Neural cell (in vitro differentiated cells): ENCODE results near the gene ZNF362. TPM values are rescaled to one million over a fixed set of nuclear protein-coding genes. Genes with fewer than 3 reads are reported as not detected.

ENCODE experiments used
- H2AFZ ChIP-seq: fragments of 200-600, 300-800 bp; sonication (generic), shearing (Covaris generic); 2 replicates; pipeline ENCODE4 v1.6.0; 2014; ENCODE audit warnings: low read depth, mild to moderate bottlenecking, antibody characterized with exemption, low read length, moderate library complexity
- H3F3A ChIP-seq: fragments of 200-600 bp; shearing (Covaris generic); 2 replicates; pipeline ENCODE4 v1.6.1; 2016; ENCODE audit warnings: mild to moderate bottlenecking, moderate library complexity, mixed read lengths, antibody characterized with exemption, low read length; ENCODE audit not compliant: insufficient read depth, poor library complexity, severe bottlenecking
- H3K27ac ChIP-seq: fragments of 200-600, 300-800 bp; sonication (generic), shearing (Covaris generic); 2 replicates; pipeline ENCODE4 v1.5.1; 2014; ENCODE audit warnings: mild to moderate bottlenecking, low read length, moderate library complexity
- H3K27me3 ChIP-seq: fragments of 300-800, 200-600 bp; sonication (generic), shearing (Covaris generic); 2 replicates; pipeline ENCODE4 v1.6.0; 2014; ENCODE audit warnings: mild to moderate bottlenecking, low read depth, low read length, moderate library complexity; ENCODE audit not compliant: insufficient read depth
- H3K36me3 ChIP-seq: fragments of 300-800, 200-600 bp; sonication (generic), shearing (Covaris generic); 2 replicates; pipeline ENCODE4 v1.5.1; 2014; ENCODE audit warnings: mild to moderate bottlenecking, antibody characterized with exemption, low read length, moderate library complexity; ENCODE audit not compliant: insufficient read depth
- H3K4me2 ChIP-seq: fragments of 300-800, 200-600 bp; sonication (generic), shearing (Covaris generic); 2 replicates; pipeline ENCODE4 v1.6.0; 2014; ENCODE audit warnings: mild to moderate bottlenecking, low read length
- H3K4me3 ChIP-seq: fragments of 300-800, 200-600 bp; sonication (generic), shearing (Covaris generic); 2 replicates; pipeline ENCODE4 v1.5.1; 2014; ENCODE audit warnings: mild to moderate bottlenecking, low read length, moderate library complexity
- H3K79me2 ChIP-seq: fragments of 200-600 bp; shearing (Covaris generic); replicated peaks from 2 replicates; pipeline ENCODE4 v1.6.0; 2014; ENCODE audit warnings: mild to moderate bottlenecking, low read length, moderate library complexity; ENCODE audit not compliant: insufficient read depth
- H3K9ac ChIP-seq: fragments of 300-800, 200-600 bp; sonication (generic), shearing (Covaris generic); 2 replicates; pipeline ENCODE4 v1.6.1; 2016; ENCODE audit warnings: mild to moderate bottlenecking, low read length, mixed read lengths
- H3K9me2 ChIP-seq: fragments of 200-600 bp; shearing (Covaris generic); 2 replicates; pipeline ENCODE4 v1.6.1; 2016; ENCODE audit warnings: mild to moderate bottlenecking, low read length, mixed read lengths; ENCODE audit not compliant: insufficient read depth
- H3K9me3 ChIP-seq: fragments of 200-600, 300-800 bp; sonication (generic), shearing (Covaris generic); 2 replicates; pipeline ENCODE4 v1.6.1; 2016; ENCODE audit warnings: mild to moderate bottlenecking, mixed run types, low read length, moderate library complexity, mixed read lengths
- H4K20me1 ChIP-seq: fragments of 200-600 bp; shearing (Covaris generic); 2 replicates; pipeline ENCODE4 v1.6.1; 2016; ENCODE audit warnings: mild to moderate bottlenecking, mixed run types; ENCODE audit not compliant: insufficient read depth
- EP300 ChIP-seq: fragments of 450-650 bp; conservative IDR thresholded peaks from 2 replicates; pipeline ENCODE4 v1.6.1; 2014; ENCODE audit warnings: antibody characterized with exemption, mild to moderate bottlenecking, moderate library complexity; ENCODE audit not compliant: poor library complexity, severe bottlenecking
- EZH2 ChIP-seq: fragments of 200-600, 300-800 bp; shearing (Covaris generic), sonication (generic); IDR thresholded peaks from 2 replicates; pipeline ENCODE4 v1.6.1; 2014; ENCODE audit warnings: antibody characterized with exemption, low read length, borderline replicate concordance, mild to moderate bottlenecking; ENCODE audit not compliant: insufficient read depth, poor library complexity, severe bottlenecking
- MXI1 ChIP-seq: fragments of 450-650 bp; conservative IDR thresholded peaks from 2 replicates; pipeline ENCODE4 v1.6.1; 2014; ENCODE audit warnings: antibody characterized with exemption, mild to moderate bottlenecking; ENCODE audit not compliant: poor library complexity, severe bottlenecking
- POLR2AphosphoS5 ChIP-seq: IDR thresholded peaks from 2 replicates; pipeline ENCODE4 v1.6.1; 2012
- RAD21 ChIP-seq: fragments of 450-650 bp; conservative IDR thresholded peaks from 2 replicates; pipeline ENCODE4 v1.6.1; 2014; ENCODE audit warnings: antibody characterized with exemption, mild to moderate bottlenecking, moderate library complexity
- SMC3 ChIP-seq: fragments of 450-650 bp; conservative IDR thresholded peaks from 2 replicates; pipeline ENCODE4 v1.6.1; 2014; ENCODE audit warnings: antibody characterized with exemption, mild to moderate bottlenecking, moderate library complexity; ENCODE audit not compliant: poor library complexity
- TAF1 ChIP-seq: IDR thresholded peaks from 2 replicates; pipeline ENCODE4 v1.6.1; 2012; ENCODE audit warnings: low read depth
- polyA plus RNA-seq: library from polyadenylated mRNA; depleted of rRNA; stranded (reverse); fragments of >200 nt; gene quantifications from 2 replicates; pipeline ENCODE4 v1.2.3, GENCODE V29; 2014
- TF ChIP-seq, protein P1 (sequence below): fragments of 450-650 bp; IDR thresholded peaks from 2 replicates; pipeline ENCODE4 v1.5.1; 2014; ENCODE audit warnings: antibody characterized with exemption, mild to moderate bottlenecking, moderate library complexity; ENCODE audit not compliant: poor library complexity, severe bottlenecking
- TF ChIP-seq, protein P2 (sequence below): IDR thresholded peaks from 2 replicates; pipeline ENCODE4 v1.6.1; 2012; ENCODE audit warnings: borderline replicate concordance

ZNF362 gene
- polyA plus RNA-seq, 1 donor from 2014 or later = 17.6 TPM

DNA sequence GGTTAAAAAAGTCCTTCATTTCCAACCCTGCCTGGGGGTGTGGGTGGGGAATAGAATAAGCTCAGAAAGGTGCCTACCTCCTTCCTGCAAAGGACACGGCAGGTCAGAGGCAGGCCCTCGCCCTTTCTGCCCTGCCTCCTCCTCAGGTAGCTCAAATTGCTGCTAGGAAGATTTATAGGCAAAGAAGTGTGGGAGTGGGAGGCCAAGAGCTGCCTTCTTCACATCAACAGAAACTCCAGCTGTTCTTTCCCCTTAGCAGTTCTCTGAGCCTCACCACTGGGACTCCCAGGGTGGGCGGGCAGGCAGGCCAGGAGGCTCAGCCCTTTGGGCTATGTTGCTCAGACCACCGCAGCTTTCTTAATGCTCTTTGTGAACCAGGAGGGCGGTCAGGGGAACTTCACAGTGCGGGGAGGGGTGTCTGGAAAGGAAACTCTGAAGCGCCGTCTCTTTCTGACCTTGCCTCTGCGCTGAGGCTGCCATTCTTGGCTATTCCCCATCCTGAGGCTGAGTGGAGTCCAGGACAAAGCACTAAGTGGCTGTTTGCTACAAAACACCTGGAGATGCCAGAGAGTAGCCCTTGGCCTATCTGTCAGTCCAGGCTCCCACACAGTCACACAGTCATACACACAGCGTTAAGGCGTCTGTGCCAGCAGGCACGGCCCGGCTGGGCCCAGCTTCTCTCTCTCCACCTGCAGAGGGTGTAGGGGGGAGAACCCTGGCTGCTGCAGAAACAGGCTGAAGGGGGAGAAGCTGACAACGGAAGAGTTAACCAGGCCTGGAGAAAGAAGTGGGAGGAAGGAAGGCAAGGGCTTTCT, 67.6 kb downstream of the ZNF362 start:
- Histone ChIP-seq H2AFZ (no peak overlapping the region), H4K20me1 (peaks cover 11% of the 10 kb centered on the region), H3K4me2 (no peak overlapping the region), H3K36me3 (peaks cover 30% of the 10 kb centered on the region), H3F3A (no peaks in the 10 kb centered on the region), H3K4me3 (no peak overlapping the region), H3K27ac (no peak overlapping the region), H3K9me3 (no peaks in the 10 kb centered on the region), H3K79me2 (peaks cover 5% of the 10 kb centered on the region), H3K27me3 (no peaks in the 10 kb centered on the region), H3K9ac (no peak overlapping the region), H3K9me2 (no peaks in the 10 kb centered on the region)
- TF ChIP-seq MXI1 = no peak
- TF ChIP-seq EZH2 = no peak
- no peak for TF ChIP-seq SMC3
- TF ChIP-seq, protein P1, sequence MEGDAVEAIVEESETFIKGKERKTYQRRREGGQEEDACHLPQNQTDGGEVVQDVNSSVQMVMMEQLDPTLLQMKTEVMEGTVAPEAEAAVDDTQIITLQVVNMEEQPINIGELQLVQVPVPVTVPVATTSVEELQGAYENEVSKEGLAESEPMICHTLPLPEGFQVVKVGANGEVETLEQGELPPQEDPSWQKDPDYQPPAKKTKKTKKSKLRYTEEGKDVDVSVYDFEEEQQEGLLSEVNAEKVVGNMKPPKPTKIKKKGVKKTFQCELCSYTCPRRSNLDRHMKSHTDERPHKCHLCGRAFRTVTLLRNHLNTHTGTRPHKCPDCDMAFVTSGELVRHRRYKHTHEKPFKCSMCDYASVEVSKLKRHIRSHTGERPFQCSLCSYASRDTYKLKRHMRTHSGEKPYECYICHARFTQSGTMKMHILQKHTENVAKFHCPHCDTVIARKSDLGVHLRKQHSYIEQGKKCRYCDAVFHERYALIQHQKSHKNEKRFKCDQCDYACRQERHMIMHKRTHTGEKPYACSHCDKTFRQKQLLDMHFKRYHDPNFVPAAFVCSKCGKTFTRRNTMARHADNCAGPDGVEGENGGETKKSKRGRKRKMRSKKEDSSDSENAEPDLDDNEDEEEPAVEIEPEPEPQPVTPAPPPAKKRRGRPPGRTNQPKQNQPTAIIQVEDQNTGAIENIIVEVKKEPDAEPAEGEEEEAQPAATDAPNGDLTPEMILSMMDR = no peak
- no peak for TF ChIP-seq RAD21
- TF ChIP-seq TAF1 = no peak
- TF ChIP-seq POLR2AphosphoS5 = no peak
- TF ChIP-seq, protein P2, sequence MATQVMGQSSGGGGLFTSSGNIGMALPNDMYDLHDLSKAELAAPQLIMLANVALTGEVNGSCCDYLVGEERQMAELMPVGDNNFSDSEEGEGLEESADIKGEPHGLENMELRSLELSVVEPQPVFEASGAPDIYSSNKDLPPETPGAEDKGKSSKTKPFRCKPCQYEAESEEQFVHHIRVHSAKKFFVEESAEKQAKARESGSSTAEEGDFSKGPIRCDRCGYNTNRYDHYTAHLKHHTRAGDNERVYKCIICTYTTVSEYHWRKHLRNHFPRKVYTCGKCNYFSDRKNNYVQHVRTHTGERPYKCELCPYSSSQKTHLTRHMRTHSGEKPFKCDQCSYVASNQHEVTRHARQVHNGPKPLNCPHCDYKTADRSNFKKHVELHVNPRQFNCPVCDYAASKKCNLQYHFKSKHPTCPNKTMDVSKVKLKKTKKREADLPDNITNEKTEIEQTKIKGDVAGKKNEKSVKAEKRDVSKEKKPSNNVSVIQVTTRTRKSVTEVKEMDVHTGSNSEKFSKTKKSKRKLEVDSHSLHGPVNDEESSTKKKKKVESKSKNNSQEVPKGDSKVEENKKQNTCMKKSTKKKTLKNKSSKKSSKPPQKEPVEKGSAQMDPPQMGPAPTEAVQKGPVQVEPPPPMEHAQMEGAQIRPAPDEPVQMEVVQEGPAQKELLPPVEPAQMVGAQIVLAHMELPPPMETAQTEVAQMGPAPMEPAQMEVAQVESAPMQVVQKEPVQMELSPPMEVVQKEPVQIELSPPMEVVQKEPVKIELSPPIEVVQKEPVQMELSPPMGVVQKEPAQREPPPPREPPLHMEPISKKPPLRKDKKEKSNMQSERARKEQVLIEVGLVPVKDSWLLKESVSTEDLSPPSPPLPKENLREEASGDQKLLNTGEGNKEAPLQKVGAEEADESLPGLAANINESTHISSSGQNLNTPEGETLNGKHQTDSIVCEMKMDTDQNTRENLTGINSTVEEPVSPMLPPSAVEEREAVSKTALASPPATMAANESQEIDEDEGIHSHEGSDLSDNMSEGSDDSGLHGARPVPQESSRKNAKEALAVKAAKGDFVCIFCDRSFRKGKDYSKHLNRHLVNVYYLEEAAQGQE = no peak
- TF ChIP-seq EP300 = no peak

DNA sequence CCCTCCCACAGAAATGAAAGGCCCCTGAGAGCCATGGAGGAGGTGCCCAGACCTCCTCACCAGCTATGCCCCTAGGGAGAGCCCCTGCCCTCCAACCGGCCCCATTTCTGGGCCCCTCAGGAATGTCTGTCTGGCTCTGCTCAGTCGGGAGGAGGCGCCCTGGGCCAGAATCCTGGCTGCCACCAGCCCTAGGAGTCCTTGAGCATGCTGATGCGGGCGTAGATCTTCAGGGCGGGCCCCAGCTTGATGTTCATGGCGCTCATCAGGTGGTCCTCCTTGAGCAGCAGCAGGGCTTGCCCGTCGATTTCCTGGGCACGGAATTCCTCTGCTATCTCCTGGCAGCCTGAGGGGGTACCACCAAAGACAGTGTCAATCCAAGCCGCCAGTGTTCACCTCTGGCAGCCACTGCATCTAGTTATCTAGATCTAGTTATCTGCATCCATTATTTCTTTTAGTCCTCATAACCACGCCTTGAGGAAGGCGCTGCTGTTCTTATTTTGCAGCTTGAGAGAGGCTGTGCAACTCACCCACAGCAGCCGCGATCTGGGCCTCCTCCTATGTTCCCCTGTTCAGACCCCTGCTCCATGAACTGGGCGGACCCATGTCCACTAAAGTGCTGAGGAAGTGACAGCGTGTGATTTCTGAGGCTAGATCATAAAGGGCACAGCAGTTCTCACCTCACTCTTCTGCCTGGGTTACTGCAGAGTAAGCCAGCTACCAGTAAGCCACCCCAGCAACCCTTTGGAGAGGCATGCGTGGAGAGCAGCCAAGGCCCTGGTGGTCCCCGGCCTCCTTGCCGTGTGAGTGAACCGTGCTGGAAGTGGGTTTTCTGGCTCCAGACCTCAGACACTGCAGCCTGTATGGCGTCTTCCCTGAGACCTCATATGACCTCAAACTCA, 68.6 kb downstream of the ZNF362 start:
- Histone ChIP-seq H3K4me2 (no peak overlapping the region), H3K9ac (no peak overlapping the region), H3K27ac (no peak overlapping the region), H4K20me1 (peaks cover 11% of the 10 kb centered on the region), H3K36me3 (peaks cover 36% of the 10 kb centered on the region), H3K9me3 (no peaks in the 10 kb centered on the region), H2AFZ (no peak overlapping the region), H3K79me2 (peaks cover 5% of the 10 kb centered on the region), H3F3A (no peaks in the 10 kb centered on the region), H3K9me2 (no peaks in the 10 kb centered on the region), H3K4me3 (no peak overlapping the region), H3K27me3 (no peaks in the 10 kb centered on the region)
- TF ChIP-seq MXI1 (no peak), EP300 (no peak), SMC3 (no peak), EZH2 (no peak), POLR2AphosphoS5 (no peak), TAF1 (no peak), RAD21 (no peak)
- TF ChIP-seq, protein P1 = no peak
- TF ChIP-seq, protein P2 = no peak
